ENCODE data around the gene HDGFL2.

The HDGFL2 gene

GRCh38 chr19:4543842-4544647, 71.9 kb downstream of the HDGFL2 start:
- intact Hi-C loops (cut with DNase I), result no loop called here
- no peak for DNase-seq

- intact Hi-C loops (cut with DNase I), result no loop called here
- DNase-seq, result no peak
Observed at GRCh38 chr19:4547303-4548237, 75.5 kb downstream of the HDGFL2 start.

- no peak for DNase-seq
- intact Hi-C loops (cut with DNase I), result no loop called here
Observed at GRCh38 chr19:4548238-4548584, 76.1 kb downstream of the HDGFL2 start.

GRCh38 chr19:4550018-4550417, 77.9 kb downstream of the HDGFL2 start:
- intact Hi-C loops (cut with DNase I), result no loop called here
- no peak for DNase-seq

DNA sequence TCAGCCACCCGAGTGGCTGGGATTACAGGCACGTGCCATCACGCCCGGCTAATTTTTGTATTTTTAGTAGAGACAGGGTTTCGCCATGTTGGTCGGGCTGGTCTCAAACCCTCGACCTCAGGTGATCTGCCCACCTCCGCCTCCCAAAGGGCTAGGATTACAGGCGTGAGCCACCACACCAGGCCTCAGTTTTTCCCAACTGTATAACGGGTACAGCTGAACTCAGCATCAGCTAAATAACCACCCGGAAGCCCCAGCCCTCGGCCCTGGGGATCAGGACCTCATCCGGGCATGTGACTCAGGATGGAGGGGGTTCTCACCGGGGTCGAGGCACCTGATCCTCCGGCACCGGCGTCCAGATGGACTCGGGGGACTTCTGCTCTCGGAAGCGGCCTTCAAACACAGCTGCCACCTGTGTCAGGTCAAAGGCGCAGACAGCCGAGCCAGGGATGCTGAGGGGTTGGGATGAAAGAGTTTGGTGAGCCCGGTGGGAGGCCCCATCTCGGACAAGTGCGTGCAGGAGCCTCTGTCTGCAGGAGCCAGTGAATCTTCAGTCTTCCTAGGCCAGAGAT, 78.5 kb downstream of the HDGFL2 start:
- no peak for DNase-seq
- intact Hi-C loops (cut with DNase I), result no loop called here
